ENCODE data around the gene C15orf39.
"Not testable (repeated sequence)": the region's sequence is repeated elsewhere in the genome, so short reads cannot be mapped to it uniquely, and the experiment has no call there.

Gene C15orf39

GRCh38 chr15:75231836-75232235 is 30.2 kb downstream of the C15orf39 start:
- no peak for DNase-seq (ENCODE audit: low read depth in 2 of 2)

GRCh38 chr15:75232252-75232813 is 30.7 kb downstream of the C15orf39 start:
- DNase-seq (ENCODE audit: low read depth in 2 of 2) = no peak

- DNase-seq (ENCODE audit: low read depth in 2 of 2) = no peak
These were observed 31.3 kb downstream of the C15orf39 start for GRCh38 chr15:75232826-75233503.

GRCh38 chr15:75233504-75234190 is 32.0 kb downstream of the C15orf39 start:
- no peak for DNase-seq (ENCODE audit: low read depth in 2 of 2)

GRCh38 chr15:75234191-75234810 is 32.6 kb downstream of the C15orf39 start:
- DNase-seq (ENCODE audit: low read depth in 2 of 2) = no peak

- DNase-seq (ENCODE audit: low read depth in 2 of 2) = no peak
These were observed 33.5 kb downstream of the C15orf39 start for GRCh38 chr15:75235051-75235673.

- no peak for DNase-seq (ENCODE audit: low read depth in 2 of 2)
These were observed 34.4 kb downstream of the C15orf39 start for GRCh38 chr15:75235760-75236729.

- DNase-seq (ENCODE audit: low read depth in 2 of 2) = no peak
These were observed 35.8 kb downstream of the C15orf39 start for GRCh38 chr15:75237316-75237982.

GRCh38 chr15:75238150-75238549 is 36.5 kb downstream of the C15orf39 start:
- DNase-seq (ENCODE audit: low read depth in 2 of 2) = no peak

- not testable (repeated sequence) for DNase-seq (ENCODE audit: low read depth in 2 of 2)
These were observed 44.1 kb downstream of the C15orf39 start for GRCh38 chr15:75245741-75246140.

GRCh38 chr15:75248991-75249390 is 47.3 kb downstream of the C15orf39 start:
- DNase-seq (ENCODE audit: low read depth in 2 of 2) = not testable (repeated sequence)

- no peak for DNase-seq (ENCODE audit: low read depth in 2 of 2)
These were observed 48.0 kb downstream of the C15orf39 start for GRCh38 chr15:75249726-75250125.

GRCh38 chr15:75251343-75251742 is 49.7 kb downstream of the C15orf39 start:
- not testable (repeated sequence) for DNase-seq (ENCODE audit: low read depth in 2 of 2)

- not testable (repeated sequence) for DNase-seq (ENCODE audit: low read depth in 2 of 2)
These were observed 50.6 kb downstream of the C15orf39 start for GRCh38 chr15:75252285-75252684.

GRCh38 chr15:75258034-75258433 is 56.4 kb downstream of the C15orf39 start, which contains the start of gene GOLGA6C:
TSS of gene GOLGA6C (plus strand) at chr15:75258334. CDS start at chr15:75258599, 265 bp downstream.
- not testable (repeated sequence) for DNase-seq (ENCODE audit: low read depth in 2 of 2)

- DNase-seq (ENCODE audit: low read depth in 2 of 2) = not testable (repeated sequence)
These were observed 57.1 kb downstream of the C15orf39 start for GRCh38 chr15:75258620-75259343.

- DNase-seq (ENCODE audit: low read depth in 2 of 2) = not testable (repeated sequence)
These were observed 58.2 kb downstream of the C15orf39 start for GRCh38 chr15:75259873-75260272.

All from stimulated activated CD4-positive, alpha-beta T cell treated with anti-CD3 and anti-CD28 coated beads, Interleukin-1b, Interleukin-23, amount 100 ng/mL, for 4 hours (primary cell).